KG1 (cell line): Measurements from ENCODE around the gene SFXN5.

Experiments
- DNase-seq: peaks from one replicate; lab custom pipeline; 2025; lab: John Stamatoyannopoulos, UW

The SFXN5 gene

DNA sequence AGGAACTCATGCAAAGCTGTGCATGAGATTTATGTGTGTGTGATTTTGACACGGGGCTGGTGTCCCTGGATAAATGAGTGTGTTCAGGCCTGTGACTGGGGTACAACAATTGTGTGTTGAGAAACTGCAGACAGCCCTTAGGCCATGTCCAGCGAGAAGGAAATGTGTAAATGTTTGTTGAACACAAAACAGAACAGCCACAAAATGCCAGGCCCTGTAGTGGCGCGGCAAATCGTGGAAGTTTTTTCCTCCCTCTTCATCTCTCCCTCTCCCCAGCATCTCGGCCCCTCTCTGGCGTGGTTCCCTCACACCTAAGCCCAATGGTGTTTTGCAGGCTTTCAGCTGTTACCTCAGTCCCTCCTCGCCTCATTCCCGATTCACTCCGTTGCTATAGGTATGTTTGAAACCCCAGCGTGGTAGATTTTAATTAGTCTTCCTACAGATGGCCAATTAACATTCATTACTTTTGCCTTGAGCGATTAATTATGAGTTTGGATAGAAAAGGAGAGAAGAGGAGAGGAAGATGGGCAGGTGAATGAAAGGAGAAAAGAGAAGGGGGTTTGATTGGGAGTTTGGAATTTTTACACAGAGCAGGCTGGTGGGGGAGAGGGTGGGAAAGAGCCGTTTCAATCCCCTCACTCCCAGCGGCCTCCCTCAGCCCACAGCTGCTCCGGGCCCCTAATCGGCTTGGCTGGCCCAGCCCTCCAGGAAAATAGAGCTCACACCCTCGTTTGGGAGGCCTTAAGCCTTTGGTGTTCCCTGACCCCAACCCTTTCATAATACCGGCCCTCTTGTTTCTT is 173.5 kb downstream of the SFXN5 start:
- DNase-seq, result no peak

DNA sequence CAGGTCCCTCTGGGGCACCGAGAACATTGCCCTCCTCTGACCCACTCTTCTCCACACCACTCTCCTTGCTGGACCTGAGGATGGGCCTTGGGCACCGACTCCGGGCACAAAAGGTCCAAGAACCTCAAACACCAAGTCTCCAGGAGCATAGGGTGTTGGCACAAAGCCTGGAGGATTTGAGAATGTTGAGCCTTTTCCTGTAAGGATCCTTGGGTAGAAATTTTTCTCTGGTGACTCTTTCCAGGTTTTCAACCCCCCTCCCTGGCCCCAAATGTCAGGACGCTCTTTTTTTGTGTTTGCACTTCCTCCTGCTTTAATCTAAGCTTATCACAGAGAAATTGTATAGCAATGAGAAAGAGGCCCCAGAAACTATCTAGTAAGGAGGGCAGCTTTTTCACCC is 175.1 kb downstream of the SFXN5 start:
- no peak for DNase-seq

DNA sequence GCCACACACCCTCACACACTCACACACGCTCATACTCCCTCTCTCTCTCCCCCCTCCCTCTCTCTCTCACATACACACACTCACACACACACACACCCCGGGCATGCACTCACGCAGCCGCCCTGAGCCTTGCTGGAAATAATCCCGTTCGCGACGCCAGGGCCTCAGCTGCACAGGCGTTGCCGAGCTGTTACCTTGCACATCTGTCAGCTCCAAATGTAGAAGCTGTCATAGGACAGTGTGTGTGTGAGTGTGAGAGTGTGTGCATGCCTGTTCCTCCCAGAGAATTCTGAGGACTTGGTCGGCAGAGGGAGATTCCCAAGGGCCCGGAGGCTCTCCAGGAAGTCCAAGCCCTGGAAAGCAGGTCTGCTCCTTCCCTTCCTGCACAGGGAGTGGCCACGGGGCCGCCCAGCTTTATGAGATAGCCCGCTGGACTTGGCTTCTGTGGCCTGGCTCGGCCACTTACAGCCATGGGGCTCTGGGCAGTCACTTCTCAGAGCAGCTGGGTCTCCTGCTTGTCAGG is 175.7 kb downstream of the SFXN5 start:
- no peak for DNase-seq

DNA sequence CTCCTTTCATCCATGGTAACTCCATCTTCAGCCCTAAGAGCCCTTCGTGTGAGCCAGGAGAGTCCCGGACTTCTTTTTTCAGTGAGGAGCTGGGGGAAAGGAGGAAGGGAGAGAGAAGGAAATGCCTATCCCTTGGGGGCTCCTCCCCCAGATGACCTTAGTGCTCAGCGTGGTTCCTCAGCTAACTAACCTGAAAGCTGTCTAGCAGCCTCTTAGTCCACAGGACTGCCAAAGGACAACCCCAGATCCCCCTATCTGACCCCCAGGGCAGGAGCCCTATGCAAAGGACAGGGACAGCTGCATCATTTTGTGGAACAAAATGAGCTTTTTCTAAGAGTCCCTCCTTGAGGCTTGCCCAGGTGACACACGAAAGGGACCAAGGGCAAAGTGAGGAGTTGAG is 176.4 kb downstream of the SFXN5 start:
- DNase-seq, result no peak

DNA sequence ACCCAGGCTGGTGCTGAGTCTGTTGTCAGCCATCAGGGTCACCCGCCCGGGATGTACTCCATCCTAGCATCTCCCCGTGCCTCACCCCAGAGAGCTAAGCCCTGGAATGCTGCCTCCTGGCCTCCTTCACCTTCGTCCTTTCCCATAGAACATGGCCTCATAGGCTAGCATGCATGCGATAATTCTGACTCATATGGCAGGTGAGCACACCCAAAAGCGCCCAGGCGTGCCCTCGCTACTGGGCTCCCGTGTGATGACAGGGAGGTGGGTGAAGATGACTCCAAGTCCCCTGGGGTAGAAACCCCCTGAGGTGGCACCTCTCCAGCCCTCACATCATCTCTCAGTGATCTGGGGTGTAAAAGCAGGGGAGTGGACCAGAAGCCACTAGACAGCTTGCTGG is 177.0 kb downstream of the SFXN5 start:
- no peak for DNase-seq

DNA sequence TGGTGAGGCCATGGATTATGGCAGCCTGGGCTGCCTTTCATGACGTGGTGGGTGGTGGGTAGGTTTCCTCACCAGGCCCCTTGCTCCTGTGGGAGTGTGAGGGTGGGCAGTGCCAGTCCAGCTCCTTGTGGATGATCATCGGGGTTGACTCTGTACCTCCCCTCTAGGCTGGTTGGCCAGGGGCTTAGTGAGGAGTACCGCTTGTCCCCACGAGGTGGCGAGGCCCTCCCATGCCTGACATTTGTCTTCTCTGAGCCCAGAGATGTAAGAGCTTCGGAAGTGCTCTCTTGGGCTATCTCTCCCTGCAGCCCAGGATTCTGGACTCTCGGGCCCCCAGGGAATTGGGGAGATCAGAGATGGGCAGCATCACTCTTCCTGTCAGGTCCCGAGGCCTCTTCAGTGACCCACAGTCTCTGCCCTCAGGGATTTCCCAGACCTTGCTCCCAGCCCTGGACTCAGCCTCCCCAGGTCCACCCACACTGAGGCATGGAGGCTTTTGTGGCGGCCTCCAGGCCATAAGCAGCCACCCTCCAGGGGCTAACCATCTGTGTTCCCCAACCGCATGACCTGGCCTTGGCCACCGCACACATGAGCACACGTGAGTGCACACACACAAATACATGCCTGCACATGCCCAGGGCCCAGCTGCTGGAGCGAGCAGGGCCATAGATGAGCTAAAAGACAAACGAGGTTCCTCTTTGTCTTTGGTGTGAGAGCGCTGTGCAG is 177.8 kb downstream of the SFXN5 start:
- no peak for DNase-seq

DNA sequence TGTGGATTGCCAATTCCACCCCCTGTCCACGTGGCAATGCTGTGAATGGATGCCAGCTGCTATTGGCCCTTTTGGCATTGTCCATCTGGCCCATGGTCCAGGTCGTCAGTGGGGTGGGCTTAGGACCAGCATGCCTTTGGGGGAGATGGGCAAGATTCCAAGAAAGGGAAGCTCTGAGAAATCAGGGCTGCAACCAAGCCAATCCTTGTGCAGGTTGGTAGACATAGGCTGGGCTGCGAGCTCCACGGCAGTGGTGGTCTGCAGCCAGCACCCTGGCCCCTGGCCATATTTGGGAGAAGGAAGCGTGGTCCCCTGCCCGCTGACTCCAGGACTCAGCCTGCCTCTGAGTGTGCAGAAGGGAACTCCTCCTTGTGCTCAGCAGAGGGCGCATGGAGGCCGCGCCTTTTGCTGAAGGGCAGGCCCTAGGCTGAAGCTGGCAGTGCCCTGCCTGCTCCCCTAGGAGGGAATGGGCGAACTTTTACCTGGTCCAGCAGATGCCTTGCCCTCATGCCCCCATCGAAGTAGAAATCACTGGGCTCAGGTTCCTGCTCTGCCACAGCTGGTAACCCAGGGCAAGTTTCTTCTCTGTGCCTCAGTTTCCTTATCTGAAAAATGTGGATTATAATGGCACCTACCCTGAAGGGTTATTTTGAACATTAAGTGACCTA is 178.9 kb downstream of the SFXN5 start:
- no peak for DNase-seq
